Prostate gland (tissue), 2 donors: ENCODE data around the gene AP5S1. TPM values are rescaled to one million over a fixed set of nuclear protein-coding genes. Genes with fewer than 3 reads are reported as not detected.

Source experiments
- DNase-seq: peaks from one replicate; pipeline ENCODE4 v3.0.0-alpha.2; 2019; ENCODE audit warnings: low spot score
- H3K27ac ChIP-seq, 2 donors: fragments of 200-600 bp; sonication (generic); 2 replicates each; pipeline ENCODE4 v1.5.1; 2017 to 2019
- H3K27me3 ChIP-seq: fragments of 200-600 bp; sonication (generic); replicated peaks from 2 replicates; pipeline ENCODE4 v1.5.1; 2019; ENCODE audit not compliant: insufficient read depth
- H3K36me3 ChIP-seq, 2 donors: fragments of 200-600 bp; sonication (generic); 1 replicate in 1 of 2; 2 replicates in 1 of 2; pipeline versions ENCODE4 v1.5.1 to v1.8.1; 2017 to 2019
- H3K4me1 ChIP-seq: fragments of 200-600 bp; sonication (generic); replicated peaks from 2 replicates; pipeline ENCODE4 v1.5.1; 2019
- H3K4me3 ChIP-seq, 2 donors: fragments of 200-600 bp; sonication (generic); 2 replicates each; pipeline ENCODE4 v1.5.1; 2017 to 2019
- H3K9me3 ChIP-seq: fragments of 200-600 bp; sonication (generic); 2 replicates; pipeline ENCODE4 v1.5.1; 2017
- POLR2A ChIP-seq: fragments of 450-650 bp; IDR thresholded peaks from one replicate; pipeline ENCODE4 v1.6.1; 2016; ENCODE audit warnings: antibody characterized with exemption, mild to moderate bottlenecking
- POLR2AphosphoS5 ChIP-seq: sonication (generic); formaldehyde crosslinking; IDR thresholded peaks from one replicate; pipeline ENCODE4 v1.6.1; 2017; ENCODE audit warnings: antibody characterized with exemption
- WGBS: methylation state at CpG from one replicate; pipeline ENCODE4 v1.1.5; 2018; 5-methylcytosine and 5-hydroxymethylcytosine counted together
- intact Hi-C: fragments of 100-400 bp; cut with DNase I; formaldehyde crosslinking; loops from one replicate; pipeline ENCODE4 v1.14.2; 2022
- total RNA-seq, 2 donors: library from RNA; depleted of rRNA; stranded (reverse); fragments of >200 nt; gene quantifications; one replicate each; pipeline ENCODE4 v1.1.0, GENCODE V29; 2016
- TF ChIP-seq, protein P1 (sequence below), 4 experiments: fragments of 200-600 bp in 2 of 4; fragments of 450-650 bp in 2 of 4; sonication (generic) in 2 of 4; IDR thresholded peaks; 1 replicate in 3 of 4; 2 replicates in 1 of 4; pipeline ENCODE4 v1.5.1; 2016 to 2019; ENCODE audit warnings: antibody characterized with exemption in 4 of 4, mild to moderate bottlenecking in 2 of 4, moderate library complexity in 2 of 4

The AP5S1 gene
- total RNA-seq, 2 donors from 2014 or later, result 21.1 to 28.0 TPM

DNA sequence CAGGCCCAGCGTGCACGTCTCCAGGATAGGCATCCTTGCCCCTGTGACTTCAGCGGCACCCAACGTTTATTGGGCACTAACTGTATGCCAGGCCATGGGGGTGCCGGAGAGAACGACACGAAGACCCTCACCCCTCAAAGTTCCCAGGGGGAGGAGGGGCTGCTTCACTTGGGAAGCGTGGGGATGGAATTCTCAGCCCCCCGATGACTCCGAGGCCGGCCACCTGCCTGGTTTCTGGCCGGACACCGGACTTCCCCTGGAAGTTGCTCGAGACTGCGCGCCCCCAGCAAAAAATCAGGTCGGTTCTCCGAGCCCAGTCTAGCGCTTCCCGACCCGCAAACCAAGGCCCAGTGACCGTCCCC, 26.0 kb downstream of the AP5S1 start:
- Histone ChIP-seq H3K4me1 (peaks cover 4% of the 10 kb centered on the region), H3K27ac (peak overlapping the region; percentile 87 to 89), H3K36me3 (no peaks in the 10 kb centered on the region), H3K4me3 (peak overlapping the region; percentile 90 to 97), H3K27me3 (no peaks in the 10 kb centered on the region), H3K9me3 (no peaks in the 10 kb centered on the region)
- intact Hi-C loops, result loop anchor here (2.0 to 10.0 kb wide), 2 partner anchors 26 to 172 kb away; partner anchors contain the start of gene AP5S1
- WGBS, result 1% methylated on average over 21 of the region's 22 CpGs
- no peak for DNase-seq
- TF ChIP-seq POLR2A, result no peak
- TF ChIP-seq, protein P1, sequence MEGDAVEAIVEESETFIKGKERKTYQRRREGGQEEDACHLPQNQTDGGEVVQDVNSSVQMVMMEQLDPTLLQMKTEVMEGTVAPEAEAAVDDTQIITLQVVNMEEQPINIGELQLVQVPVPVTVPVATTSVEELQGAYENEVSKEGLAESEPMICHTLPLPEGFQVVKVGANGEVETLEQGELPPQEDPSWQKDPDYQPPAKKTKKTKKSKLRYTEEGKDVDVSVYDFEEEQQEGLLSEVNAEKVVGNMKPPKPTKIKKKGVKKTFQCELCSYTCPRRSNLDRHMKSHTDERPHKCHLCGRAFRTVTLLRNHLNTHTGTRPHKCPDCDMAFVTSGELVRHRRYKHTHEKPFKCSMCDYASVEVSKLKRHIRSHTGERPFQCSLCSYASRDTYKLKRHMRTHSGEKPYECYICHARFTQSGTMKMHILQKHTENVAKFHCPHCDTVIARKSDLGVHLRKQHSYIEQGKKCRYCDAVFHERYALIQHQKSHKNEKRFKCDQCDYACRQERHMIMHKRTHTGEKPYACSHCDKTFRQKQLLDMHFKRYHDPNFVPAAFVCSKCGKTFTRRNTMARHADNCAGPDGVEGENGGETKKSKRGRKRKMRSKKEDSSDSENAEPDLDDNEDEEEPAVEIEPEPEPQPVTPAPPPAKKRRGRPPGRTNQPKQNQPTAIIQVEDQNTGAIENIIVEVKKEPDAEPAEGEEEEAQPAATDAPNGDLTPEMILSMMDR (IDR thresholded peaks at IDR 0.05), result no peak
- no peak for TF ChIP-seq POLR2AphosphoS5

DNA sequence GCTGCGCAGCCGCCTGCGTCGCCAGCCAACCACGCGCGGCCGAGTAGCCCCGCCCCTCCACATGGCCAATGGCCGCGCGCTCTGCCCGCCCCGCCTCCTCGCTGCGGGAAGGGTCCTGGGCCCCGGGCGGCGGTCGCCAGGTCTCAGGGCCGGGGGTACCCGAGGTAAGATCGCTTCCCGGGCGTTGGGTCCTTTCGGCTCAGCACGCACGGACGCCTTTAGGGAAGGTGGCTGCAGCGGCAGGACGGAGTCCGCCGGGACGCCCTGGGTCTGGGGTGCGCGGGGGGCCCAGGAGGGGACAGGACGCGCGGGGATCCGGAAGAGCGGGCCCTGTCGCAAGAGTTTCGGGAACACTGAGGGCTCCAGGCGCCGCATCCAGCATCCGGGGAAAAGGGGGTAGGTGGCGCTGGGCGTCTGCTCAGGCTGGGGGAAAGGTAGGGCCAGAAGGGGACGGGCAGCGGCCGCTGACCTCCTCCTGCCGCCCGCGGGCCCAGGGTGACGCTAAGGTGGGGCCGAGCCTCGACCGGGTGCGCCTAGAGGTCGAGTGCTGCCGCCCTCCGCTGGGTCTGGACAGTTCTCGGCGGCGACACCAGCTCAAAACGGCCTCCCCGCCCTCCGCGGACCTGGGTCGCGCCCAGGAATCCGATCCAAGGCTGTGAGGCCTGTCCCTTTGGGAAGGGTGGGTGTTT, 26.5 kb downstream of the AP5S1 start, which contains the start of gene MAVS:
Gene MAVS, plus strand, starts transcription at position 95 of the 689 bp plus-strand sequence. CDS start 7,791 bp downstream, outside the sequence.
- Histone ChIP-seq H3K4me1 (peaks cover 4% of the 10 kb centered on the region), H3K36me3 (no peaks in the 10 kb centered on the region), H3K27me3 (no peaks in the 10 kb centered on the region), H3K9me3 (no peaks in the 10 kb centered on the region), H3K4me3 (peak within 1 kb of the TSS; percentile 90 to 97), H3K27ac (peak within 1 kb of the TSS; percentile 87 to 89)
- DNase-seq, result peak; percentile 87
- intact Hi-C loops, result loop anchor here (2.0 to 10.0 kb wide), 2 partner anchors 26 to 172 kb away; partner anchors contain the start of gene AP5S1
- TF ChIP-seq POLR2AphosphoS5 (peak; percentile 64), POLR2A (peak; percentile 79)
- TF ChIP-seq, protein P1 (IDR thresholded peaks at IDR 0.05), result peak in 1 of 4 experiments; percentile 28
- WGBS, result under 1% methylated on average over 67 of the region's 72 CpGs

DNA sequence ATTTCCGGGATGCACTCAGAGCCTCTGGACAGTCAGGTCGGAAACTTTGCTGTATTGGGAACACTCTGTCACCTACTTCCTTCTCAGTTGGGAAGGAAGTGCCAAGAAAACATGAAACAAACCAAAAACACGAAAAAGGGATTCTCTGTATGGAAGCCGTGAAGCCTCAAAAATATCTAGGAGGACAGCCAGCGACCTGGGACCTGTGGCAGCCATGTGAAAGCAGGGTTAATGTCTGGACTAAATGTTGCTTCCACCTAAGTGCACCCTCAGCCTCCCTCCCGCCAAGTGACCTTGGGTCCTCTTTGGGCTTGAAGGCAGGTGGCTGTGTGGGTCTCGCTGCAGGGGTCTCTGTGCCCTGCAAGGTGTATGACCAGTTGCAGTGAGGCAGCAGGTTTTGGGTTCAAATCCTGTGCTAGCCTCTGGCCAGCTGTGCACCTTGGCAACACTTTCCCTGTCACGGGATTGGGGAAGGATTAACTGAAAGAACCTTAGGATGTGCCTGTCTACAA, 27.1 kb downstream of the AP5S1 start:
- Histone ChIP-seq H3K27me3 (no peaks in the 10 kb centered on the region), H3K9me3 (no peaks in the 10 kb centered on the region), H3K27ac (peak overlapping the region; percentile 87 to 89), H3K36me3 (no peaks in the 10 kb centered on the region), H3K4me3 (peak overlapping the region; percentile 90 to 97), H3K4me1 (peaks cover 4% of the 10 kb centered on the region)
- no peak for DNase-seq
- 20% methylated on average over 8 of the region's 8 CpGs for WGBS
- TF ChIP-seq POLR2AphosphoS5 (no peak), POLR2A (no peak)
- TF ChIP-seq, protein P1 (IDR thresholded peaks at IDR 0.05), result no peak
- intact Hi-C loops, result loop anchor here (2.0 to 10.0 kb wide), 2 partner anchors 27 to 173 kb away; partner anchors contain the start of gene AP5S1

DNA sequence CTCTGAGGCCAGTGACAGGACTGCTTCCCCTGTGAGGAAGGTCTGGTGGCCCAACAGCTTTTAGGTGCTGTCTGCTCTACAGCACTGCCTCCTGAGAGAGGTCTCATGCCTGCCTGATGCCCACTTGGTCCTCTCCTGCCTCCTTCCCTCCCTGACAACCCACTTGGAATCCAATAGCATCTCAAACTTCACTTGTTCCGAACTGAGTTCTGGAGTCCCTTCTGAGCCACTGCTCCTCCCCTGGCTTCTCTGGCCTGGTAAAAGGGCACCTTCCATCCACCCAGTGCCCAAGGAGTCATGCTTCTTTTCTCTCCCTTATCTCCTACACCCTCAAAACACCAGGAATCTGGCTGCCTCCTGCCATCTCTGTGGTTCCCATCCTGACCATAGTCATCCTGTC, 28.2 kb downstream of the AP5S1 start:
- DNase-seq, result no peak
- Histone ChIP-seq H3K27ac (no peak overlapping the region), H3K27me3 (no peaks in the 10 kb centered on the region), H3K4me3 (no peak overlapping the region), H3K9me3 (no peaks in the 10 kb centered on the region), H3K4me1 (peaks cover 4% of the 10 kb centered on the region), H3K36me3 (no peaks in the 10 kb centered on the region)
- intact Hi-C loops, result loop anchor here (10.0 kb wide), 1 partner anchor 174 kb away; no protein-coding TSS in a partner anchor
- WGBS, result 82% methylated on average over 1 of the region's 1 CpG
- TF ChIP-seq, protein P1 (IDR thresholded peaks at IDR 0.05), result no peak
- TF ChIP-seq POLR2A, result no peak
- no peak for TF ChIP-seq POLR2AphosphoS5
